ENCODE results near the gene C1orf21.

- TF ChIP-seq POLR2A (IDR thresholded peaks at IDR 0.05; ENCODE audit: low read depth, low read length) (no peak), POLR2AphosphoS5 (IDR thresholded peaks at IDR 0.05; ENCODE audit: insufficient read depth, low read depth, low read length) (no peak), FOS (IDR thresholded peaks at IDR 0.05; ENCODE audit: borderline replicate concordance, insufficient read depth, low read length) (no peak)
- TF ChIP-seq, protein P1, sequence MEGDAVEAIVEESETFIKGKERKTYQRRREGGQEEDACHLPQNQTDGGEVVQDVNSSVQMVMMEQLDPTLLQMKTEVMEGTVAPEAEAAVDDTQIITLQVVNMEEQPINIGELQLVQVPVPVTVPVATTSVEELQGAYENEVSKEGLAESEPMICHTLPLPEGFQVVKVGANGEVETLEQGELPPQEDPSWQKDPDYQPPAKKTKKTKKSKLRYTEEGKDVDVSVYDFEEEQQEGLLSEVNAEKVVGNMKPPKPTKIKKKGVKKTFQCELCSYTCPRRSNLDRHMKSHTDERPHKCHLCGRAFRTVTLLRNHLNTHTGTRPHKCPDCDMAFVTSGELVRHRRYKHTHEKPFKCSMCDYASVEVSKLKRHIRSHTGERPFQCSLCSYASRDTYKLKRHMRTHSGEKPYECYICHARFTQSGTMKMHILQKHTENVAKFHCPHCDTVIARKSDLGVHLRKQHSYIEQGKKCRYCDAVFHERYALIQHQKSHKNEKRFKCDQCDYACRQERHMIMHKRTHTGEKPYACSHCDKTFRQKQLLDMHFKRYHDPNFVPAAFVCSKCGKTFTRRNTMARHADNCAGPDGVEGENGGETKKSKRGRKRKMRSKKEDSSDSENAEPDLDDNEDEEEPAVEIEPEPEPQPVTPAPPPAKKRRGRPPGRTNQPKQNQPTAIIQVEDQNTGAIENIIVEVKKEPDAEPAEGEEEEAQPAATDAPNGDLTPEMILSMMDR (IDR thresholded peaks at IDR 0.05; ENCODE audit: extremely low read depth in 1 of 2, insufficient read depth in 1 of 2, low read depth in 1 of 2, low read length in 2 of 2) = no peak
Observed at GRCh38 chr1:184596950-184597645, 210.3 kb downstream of the C1orf21 start.
